HEK293T (cell line): ENCODE results near the gene HTR1A.

ENCODE experiments used
- ARNT ChIP-seq: fragments of 450-650 bp; IDR thresholded peaks from 2 replicates; pipeline ENCODE4 v1.6.1; 2017; ENCODE audit warnings: mild to moderate bottlenecking
- NFRKB ChIP-seq: fragments of 450-650 bp; IDR thresholded peaks from 2 replicates; pipeline ENCODE4 v1.6.1; 2016; ENCODE audit warnings: mild to moderate bottlenecking, moderate library complexity
- SP1 ChIP-seq: fragments of 450-650 bp; IDR thresholded peaks from 2 replicates; pipeline ENCODE4 v1.6.1; 2017
- SUZ12 ChIP-seq: fragments of 450-650 bp; IDR thresholded peaks from 2 replicates; pipeline ENCODE4 v1.6.1; 2016; ENCODE audit warnings: mild to moderate bottlenecking

- TF ChIP-seq SUZ12, result no peak
- no peak for TF ChIP-seq SP1
- TF ChIP-seq ARNT, result no peak
- TF ChIP-seq NFRKB, result no peak
Measured at GRCh38 chr5:63923914-63924313, 38.3 kb downstream of the HTR1A start.
